HepG2 (cell line): ENCODE measurements around the gene METTL23. TPM values are rescaled to one million over a fixed set of nuclear protein-coding genes. Genes with fewer than 3 reads are reported as not detected.

Experiments used
- BCL6 ChIP-seq: IDR thresholded peaks from 2 replicates; pipeline ENCODE4 v1.6.1; 2016; ENCODE audit warnings: missing genetic modification reagents, missing compliant biosample characterization
- BHLHE40 ChIP-seq: IDR thresholded peaks from 2 replicates; pipeline ENCODE4 v1.6.1; 2011; ENCODE audit warnings: low read length, improper control_type of control experiment
- CENPX ChIP-seq: sonication (generic); formaldehyde crosslinking; IDR thresholded peaks from 2 replicates; pipeline ENCODE4 v1.9.0; 2021; ENCODE audit warnings: mild to moderate bottlenecking, missing genetic modification reagents, moderate library complexity
- DR1 ChIP-seq: sonication (generic); formaldehyde crosslinking; IDR thresholded peaks from 2 replicates; pipeline ENCODE4 v1.8.0; 2021; ENCODE audit warnings: mild to moderate bottlenecking, missing genetic modification reagents, inconsistent platforms
- HOXA9 ChIP-seq: sonication (generic); formaldehyde crosslinking; IDR thresholded peaks from 2 replicates; pipeline ENCODE4 v1.8.1; 2022; ENCODE audit warnings: missing genetic modification reagents, mild to moderate bottlenecking, moderate library complexity, borderline replicate concordance
- MAF1 ChIP-seq: sonication (generic); formaldehyde crosslinking; IDR thresholded peaks from 2 replicates; pipeline ENCODE4 v1.5.0; 2020; ENCODE audit warnings: missing genetic modification reagents, borderline replicate concordance
- NFYB ChIP-seq: sonication (generic); formaldehyde crosslinking; IDR thresholded peaks from 2 replicates; pipeline ENCODE4 v1.4.0; 2020; ENCODE audit warnings: missing genetic modification reagents
- NR2C2 ChIP-seq: sonication (generic); formaldehyde crosslinking; IDR thresholded peaks from 2 replicates; pipeline ENCODE4 v1.4.0; 2020; ENCODE audit warnings: missing genetic modification reagents, mild to moderate bottlenecking, moderate library complexity, borderline replicate concordance
- SP140L ChIP-seq: sonication (generic); formaldehyde crosslinking; IDR thresholded peaks from 2 replicates; pipeline ENCODE4 v1.4.0; 2020; ENCODE audit warnings: missing genetic modification reagents, borderline replicate concordance
- U2AF2 ChIP-seq: fragments of 200-400 bp; formaldehyde crosslinking; IDR thresholded peaks from 2 replicates; pipeline ENCODE4 v1.6.1; 2017; ENCODE audit warnings: low read depth, mild to moderate bottlenecking, low read length
- ZEB1 ChIP-seq: IDR thresholded peaks from 2 replicates; pipeline ENCODE4 v1.6.1; 2012; ENCODE audit warnings: mild to moderate bottlenecking, low read depth, inconsistent platforms; ENCODE audit not compliant: insufficient replicate concordance
- ZNF33B ChIP-seq: sonication (generic); formaldehyde crosslinking; IDR thresholded peaks from 2 replicates; pipeline ENCODE4 v1.5.1; 2020; ENCODE audit warnings: mild to moderate bottlenecking, missing genetic modification reagents
- ZNF879 ChIP-seq: sonication (generic); formaldehyde crosslinking; IDR thresholded peaks from 2 replicates; pipeline ENCODE4 v1.8.1; 2023; ENCODE audit warnings: missing genetic modification reagents
- polyA plus RNA-seq, 8 experiments: library from polyadenylated mRNA; depleted of rRNA in 3 of 8; stranded (reverse) in 7 of 8; unstranded in 1 of 8; fragments of >200 nt; fragmentation: Illumina TruSeq in 4 of 8; extraction: Trizol in 4 of 8; gene quantifications; 2 replicates each; pipeline versions ENCODE4 v1.2.1 to v1.2.3, GENCODE V29; 2011 to 2016; ENCODE audit warnings: low read depth in 4 of 8, missing spikeins in 1 of 8, mixed read lengths in 1 of 8; ENCODE audit not compliant: insufficient read depth in 1 of 8
- total RNA-seq, 5 experiments: library from RNA; depleted of rRNA; stranded (reverse); fragments of >200 nt; fragmentation: Illumina TruSeq; extraction: Trizol; gene quantifications; 2 replicates each; pipeline ENCODE4 v1.2.3, GENCODE V29; 2016; ENCODE audit warnings: low read depth in 1 of 5
- TF ChIP-seq, protein P1 (sequence below): sonication (generic); formaldehyde crosslinking; IDR thresholded peaks from 2 replicates; pipeline ENCODE4 v1.4.0; 2020; ENCODE audit warnings: missing genetic modification reagents, borderline replicate concordance
- TF ChIP-seq, protein P2 (sequence below): sonication (generic); formaldehyde crosslinking; IDR thresholded peaks from 2 replicates; pipeline ENCODE4 v1.4.0; 2020; ENCODE audit warnings: missing genetic modification reagents
- TF ChIP-seq, protein P3 (sequence below): IDR thresholded peaks from 2 replicates; pipeline ENCODE4 v1.6.1; 2016; ENCODE audit warnings: control low read depth
- TF ChIP-seq, protein P4 (sequence below): sonication (generic); formaldehyde crosslinking; IDR thresholded peaks from 2 replicates; pipeline ENCODE4 v1.4.0; 2020; ENCODE audit warnings: missing genetic modification reagents
- TF ChIP-seq, protein P5 (sequence below): sonication (generic); formaldehyde crosslinking; IDR thresholded peaks from 2 replicates; pipeline ENCODE4 v1.5.0; 2020; ENCODE audit warnings: missing genetic modification reagents

Gene METTL23
- total and polyA plus RNA-seq, 2 of the 13 experiments (the other 11 are each of a cell fraction or from before 2014, with no cell fraction given): 39.9 to 104 TPM

DNA sequence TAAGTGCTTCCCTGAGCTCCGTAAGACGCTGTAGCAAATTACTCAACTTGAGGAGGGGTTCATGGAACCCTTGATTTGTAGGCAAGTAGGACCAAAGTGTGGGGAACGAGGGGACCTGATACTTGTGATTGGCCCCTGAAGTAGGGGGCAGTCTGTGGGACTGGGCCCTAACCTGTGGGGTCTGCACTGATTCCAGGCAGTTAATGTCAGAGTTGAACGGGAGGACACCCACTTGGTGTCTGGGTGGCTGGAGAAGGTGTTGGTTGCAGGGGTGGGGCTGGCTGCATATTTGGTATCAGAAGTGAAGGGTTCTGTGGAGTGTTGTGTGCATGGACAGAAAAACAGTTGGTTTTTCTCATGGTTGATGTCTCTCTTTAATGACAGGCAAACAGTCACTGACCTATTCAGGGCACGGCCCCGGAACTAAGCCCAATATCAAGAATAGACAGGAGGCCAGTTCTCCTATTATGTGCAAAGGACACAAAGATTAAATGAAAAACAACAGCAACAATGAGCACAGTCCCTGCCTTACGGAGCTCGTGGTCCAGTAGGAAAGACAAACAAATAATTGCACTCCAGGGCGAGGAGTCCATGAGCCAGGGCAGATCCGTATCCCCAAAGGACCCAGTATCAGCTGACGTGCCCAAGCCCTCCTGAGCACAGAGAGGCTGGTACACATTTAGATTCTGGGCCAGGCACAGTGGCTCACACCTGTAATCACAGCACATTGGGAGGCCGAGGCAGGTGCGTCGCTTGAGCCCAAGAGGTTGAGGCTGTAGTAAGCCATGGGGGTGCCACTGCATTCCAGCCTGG is 35.1 kb upstream of the METTL23 start (continued):
- TF ChIP-seq, protein P1, sequence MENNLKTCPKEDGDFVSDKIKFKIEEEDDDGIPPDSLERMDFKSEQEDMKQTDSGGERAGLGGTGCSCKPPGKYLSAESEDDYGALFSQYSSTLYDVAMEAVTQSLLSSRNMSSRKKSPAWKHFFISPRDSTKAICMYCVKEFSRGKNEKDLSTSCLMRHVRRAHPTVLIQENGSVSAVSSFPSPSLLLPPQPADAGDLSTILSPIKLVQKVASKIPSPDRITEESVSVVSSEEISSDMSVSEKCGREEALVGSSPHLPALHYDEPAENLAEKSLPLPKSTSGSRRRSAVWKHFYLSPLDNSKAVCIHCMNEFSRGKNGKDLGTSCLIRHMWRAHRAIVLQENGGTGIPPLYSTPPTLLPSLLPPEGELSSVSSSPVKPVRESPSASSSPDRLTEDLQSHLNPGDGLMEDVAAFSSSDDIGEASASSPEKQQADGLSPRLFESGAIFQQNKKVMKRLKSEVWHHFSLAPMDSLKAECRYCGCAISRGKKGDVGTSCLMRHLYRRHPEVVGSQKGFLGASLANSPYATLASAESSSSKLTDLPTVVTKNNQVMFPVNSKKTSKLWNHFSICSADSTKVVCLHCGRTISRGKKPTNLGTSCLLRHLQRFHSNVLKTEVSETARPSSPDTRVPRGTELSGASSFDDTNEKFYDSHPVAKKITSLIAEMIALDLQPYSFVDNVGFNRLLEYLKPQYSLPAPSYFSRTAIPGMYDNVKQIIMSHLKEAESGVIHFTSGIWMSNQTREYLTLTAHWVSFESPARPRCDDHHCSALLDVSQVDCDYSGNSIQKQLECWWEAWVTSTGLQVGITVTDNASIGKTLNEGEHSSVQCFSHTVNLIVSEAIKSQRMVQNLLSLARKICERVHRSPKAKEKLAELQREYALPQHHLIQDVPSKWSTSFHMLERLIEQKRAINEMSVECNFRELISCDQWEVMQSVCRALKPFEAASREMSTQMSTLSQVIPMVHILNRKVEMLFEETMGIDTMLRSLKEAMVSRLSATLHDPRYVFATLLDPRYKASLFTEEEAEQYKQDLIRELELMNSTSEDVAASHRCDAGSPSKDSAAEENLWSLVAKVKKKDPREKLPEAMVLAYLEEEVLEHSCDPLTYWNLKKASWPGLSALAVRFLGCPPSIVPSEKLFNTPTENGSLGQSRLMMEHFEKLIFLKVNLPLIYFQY (CRISPR knock-in tag): peak; percentile 92; the same call in 1 of the 2 replicates
- TF ChIP-seq, protein P2, sequence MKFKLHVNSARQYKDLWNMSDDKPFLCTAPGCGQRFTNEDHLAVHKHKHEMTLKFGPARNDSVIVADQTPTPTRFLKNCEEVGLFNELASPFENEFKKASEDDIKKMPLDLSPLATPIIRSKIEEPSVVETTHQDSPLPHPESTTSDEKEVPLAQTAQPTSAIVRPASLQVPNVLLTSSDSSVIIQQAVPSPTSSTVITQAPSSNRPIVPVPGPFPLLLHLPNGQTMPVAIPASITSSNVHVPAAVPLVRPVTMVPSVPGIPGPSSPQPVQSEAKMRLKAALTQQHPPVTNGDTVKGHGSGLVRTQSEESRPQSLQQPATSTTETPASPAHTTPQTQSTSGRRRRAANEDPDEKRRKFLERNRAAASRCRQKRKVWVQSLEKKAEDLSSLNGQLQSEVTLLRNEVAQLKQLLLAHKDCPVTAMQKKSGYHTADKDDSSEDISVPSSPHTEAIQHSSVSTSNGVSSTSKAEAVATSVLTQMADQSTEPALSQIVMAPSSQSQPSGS: no peak
- TF ChIP-seq ZNF879: no peak
- peak; percentile 42; the same call in 1 of the 2 replicates for TF ChIP-seq BHLHE40
- TF ChIP-seq U2AF2: no peak
- TF ChIP-seq DR1 (CRISPR knock-in tag): no peak
- TF ChIP-seq SP140L: no peak
- no peak for TF ChIP-seq HOXA9 (CRISPR knock-in tag)
- TF ChIP-seq NFYB (CRISPR knock-in tag): 0 out of 2 replicates have a peak, but pooled peaks have one; percentile 10
- TF ChIP-seq ZNF33B (CRISPR knock-in tag): no peak
- TF ChIP-seq, protein P3, sequence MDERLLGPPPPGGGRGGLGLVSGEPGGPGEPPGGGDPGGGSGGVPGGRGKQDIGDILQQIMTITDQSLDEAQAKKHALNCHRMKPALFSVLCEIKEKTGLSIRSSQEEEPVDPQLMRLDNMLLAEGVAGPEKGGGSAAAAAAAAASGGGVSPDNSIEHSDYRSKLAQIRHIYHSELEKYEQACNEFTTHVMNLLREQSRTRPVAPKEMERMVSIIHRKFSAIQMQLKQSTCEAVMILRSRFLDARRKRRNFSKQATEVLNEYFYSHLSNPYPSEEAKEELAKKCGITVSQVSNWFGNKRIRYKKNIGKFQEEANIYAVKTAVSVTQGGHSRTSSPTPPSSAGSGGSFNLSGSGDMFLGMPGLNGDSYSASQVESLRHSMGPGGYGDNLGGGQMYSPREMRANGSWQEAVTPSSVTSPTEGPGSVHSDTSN (CRISPR knock-in tag): no peak
- TF ChIP-seq, protein P4, sequence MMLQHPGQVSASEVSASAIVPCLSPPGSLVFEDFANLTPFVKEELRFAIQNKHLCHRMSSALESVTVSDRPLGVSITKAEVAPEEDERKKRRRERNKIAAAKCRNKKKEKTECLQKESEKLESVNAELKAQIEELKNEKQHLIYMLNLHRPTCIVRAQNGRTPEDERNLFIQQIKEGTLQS: no peak
- TF ChIP-seq, protein P5, sequence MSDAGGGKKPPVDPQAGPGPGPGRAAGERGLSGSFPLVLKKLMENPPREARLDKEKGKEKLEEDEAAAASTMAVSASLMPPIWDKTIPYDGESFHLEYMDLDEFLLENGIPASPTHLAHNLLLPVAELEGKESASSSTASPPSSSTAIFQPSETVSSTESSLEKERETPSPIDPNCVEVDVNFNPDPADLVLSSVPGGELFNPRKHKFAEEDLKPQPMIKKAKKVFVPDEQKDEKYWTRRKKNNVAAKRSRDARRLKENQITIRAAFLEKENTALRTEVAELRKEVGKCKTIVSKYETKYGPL (CRISPR knock-in tag): no peak
- TF ChIP-seq BCL6: peak; percentile 33; the same call in 1 of the 2 replicates
- TF ChIP-seq CENPX (CRISPR knock-in tag): no peak
- TF ChIP-seq ZEB1: no peak
- TF ChIP-seq NR2C2 (CRISPR knock-in tag): no peak
- TF ChIP-seq MAF1: no peak
